Transverse colon (tissue), 3 donors: Measurements from ENCODE around the gene NAV3.

ENCODE experiments used
- CTCF ChIP-seq, 5 experiments: fragments of 200-600 bp in 3 of 5; fragments of 450-650 bp in 2 of 5; sonication (generic) in 3 of 5; IDR thresholded peaks; 1 replicate in 2 of 5; 2 replicates in 3 of 5; pipeline ENCODE4 v1.5.1; 2016 to 2017; ENCODE audit warnings: antibody characterized with exemption in 5 of 5, inconsistent platforms in 3 of 5, mild to moderate bottlenecking in 2 of 5, moderate library complexity in 1 of 5
- EP300 ChIP-seq: sonication (generic); formaldehyde crosslinking; IDR thresholded peaks from one replicate; pipeline ENCODE4 v1.6.1; 2017; ENCODE audit warnings: antibody characterized with exemption, low read depth
- POLR2A ChIP-seq: fragments of 450-650 bp; IDR thresholded peaks from one replicate; pipeline ENCODE4 v1.6.1; 2016; ENCODE audit warnings: antibody characterized with exemption, mild to moderate bottlenecking, moderate library complexity

DNA sequence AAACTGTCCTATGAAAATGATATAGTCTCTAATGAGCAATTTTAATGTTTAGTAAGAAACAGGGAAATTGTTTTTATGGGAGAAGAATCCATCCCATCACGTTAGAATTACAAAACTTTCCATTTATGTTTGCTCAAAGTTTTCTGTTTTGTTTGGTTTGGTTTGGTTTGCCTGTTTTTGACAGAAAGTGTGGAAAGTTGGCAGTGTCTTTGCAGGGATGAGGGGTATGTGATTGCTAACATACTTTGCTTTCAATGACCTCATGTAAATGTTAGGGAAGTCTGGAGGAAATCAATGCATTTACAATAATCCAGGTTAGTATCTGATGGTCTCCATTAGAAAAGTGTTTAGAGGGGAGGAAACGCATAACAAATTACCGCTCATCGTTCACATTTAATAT, 12.3 kb upstream of the NAV3 start:
- no peak for TF ChIP-seq CTCF (IDR thresholded peaks at IDR 0.05)
- no peak for TF ChIP-seq POLR2A
- TF ChIP-seq EP300: no peak
